Measurements from ENCODE around the gene CAMK2G. TPM values are rescaled to one million over a fixed set of nuclear protein-coding genes. Genes with fewer than 3 reads are reported as not detected.
"Not testable (repeated sequence)": the region's sequence is repeated elsewhere in the genome, so short reads cannot be mapped to it uniquely, and the experiment has no call there.

Gene CAMK2G
- total RNA-seq, 2 experiments from 2014 or later = 29.1 to 34.8 TPM

DNA sequence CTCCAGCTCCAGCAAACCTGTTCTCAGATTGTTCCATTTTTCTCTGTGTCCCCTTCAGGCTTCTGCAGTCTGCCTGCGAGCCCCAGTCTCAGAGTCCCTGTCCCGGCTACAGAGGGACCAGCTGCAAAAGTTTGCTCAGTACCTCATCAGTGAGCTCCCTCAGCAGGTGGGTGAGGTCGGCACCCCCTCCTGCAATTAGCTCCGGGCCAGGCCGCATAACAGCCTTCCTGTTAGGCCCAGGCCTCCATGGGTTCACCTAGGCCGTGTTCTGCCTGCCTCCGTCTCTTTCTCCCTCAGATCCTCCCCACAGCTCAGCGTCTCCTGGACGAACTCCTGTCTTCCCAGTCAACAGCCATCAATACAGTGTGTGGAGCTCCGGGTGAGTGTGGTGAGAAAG is 84.7 kb downstream of the CAMK2G start:
- Histone ChIP-seq H3K4me2 (ENCODE audit: low read length) (no peak overlapping the region), H4K20me1 (ENCODE audit: insufficient read depth, low read length) (no peaks in the 10 kb centered on the region), H3K9me3 (ENCODE audit: low read length) (no peaks in the 10 kb centered on the region), H3K79me2 (ENCODE audit: insufficient read depth, low read depth, low read length) (peaks cover 16% of the 10 kb centered on the region; the same call in 1 of the 2 replicates), H3K9me2 (ENCODE audit: insufficient read depth, low read length) (no peaks in the 10 kb centered on the region), H3K27ac (ENCODE audit: low read depth, low read length, poor library complexity, severe bottlenecking) (no peak overlapping the region), H2AFZ (ENCODE audit: low read length) (no peak overlapping the region), H3K36me3 (ENCODE audit: insufficient read depth, low read length) (peaks cover 46% of the 10 kb centered on the region; the same call in 1 of the 2 replicates), H3K4me1 (ENCODE audit: insufficient read depth, low read length, poor library complexity, severe bottlenecking) (peaks cover 10% of the 10 kb centered on the region), H3K4me3 (ENCODE audit: low read depth, low read length, poor library complexity, severe bottlenecking) (no peak overlapping the region)
- intact Hi-C loops (cut with micrococcal nuclease; ENCODE audit: unreplicated experiment) = no loop called here
- ChIA-PET POLR2A (no interaction called here), CTCF (ENCODE audit: unreplicated experiment) (no interaction called here)
- TF ChIP-seq EZH2phosphoT487 (IDR thresholded peaks at IDR 0.05; ENCODE audit: borderline replicate concordance, low read depth, low read length) = no peak
- TF ChIP-seq, protein P1, sequence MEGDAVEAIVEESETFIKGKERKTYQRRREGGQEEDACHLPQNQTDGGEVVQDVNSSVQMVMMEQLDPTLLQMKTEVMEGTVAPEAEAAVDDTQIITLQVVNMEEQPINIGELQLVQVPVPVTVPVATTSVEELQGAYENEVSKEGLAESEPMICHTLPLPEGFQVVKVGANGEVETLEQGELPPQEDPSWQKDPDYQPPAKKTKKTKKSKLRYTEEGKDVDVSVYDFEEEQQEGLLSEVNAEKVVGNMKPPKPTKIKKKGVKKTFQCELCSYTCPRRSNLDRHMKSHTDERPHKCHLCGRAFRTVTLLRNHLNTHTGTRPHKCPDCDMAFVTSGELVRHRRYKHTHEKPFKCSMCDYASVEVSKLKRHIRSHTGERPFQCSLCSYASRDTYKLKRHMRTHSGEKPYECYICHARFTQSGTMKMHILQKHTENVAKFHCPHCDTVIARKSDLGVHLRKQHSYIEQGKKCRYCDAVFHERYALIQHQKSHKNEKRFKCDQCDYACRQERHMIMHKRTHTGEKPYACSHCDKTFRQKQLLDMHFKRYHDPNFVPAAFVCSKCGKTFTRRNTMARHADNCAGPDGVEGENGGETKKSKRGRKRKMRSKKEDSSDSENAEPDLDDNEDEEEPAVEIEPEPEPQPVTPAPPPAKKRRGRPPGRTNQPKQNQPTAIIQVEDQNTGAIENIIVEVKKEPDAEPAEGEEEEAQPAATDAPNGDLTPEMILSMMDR (conservative IDR thresholded peaks at IDR 0.05; ENCODE audit: low read length) = no peak
- DNase-seq (ENCODE audit: low spot score) = no peak
- BruUV-seq (replicated peaks) = no TSS peak

- Histone ChIP-seq H3K36me3 (ENCODE audit: insufficient read depth, low read length) (peaks cover 40% of the 10 kb centered on the region; the same call in 1 of the 2 replicates), H4K20me1 (ENCODE audit: insufficient read depth, low read length) (no peaks in the 10 kb centered on the region)
Observed at GRCh38 chr10:73788864-73789658, 85.3 kb downstream of the CAMK2G start.

DNA sequence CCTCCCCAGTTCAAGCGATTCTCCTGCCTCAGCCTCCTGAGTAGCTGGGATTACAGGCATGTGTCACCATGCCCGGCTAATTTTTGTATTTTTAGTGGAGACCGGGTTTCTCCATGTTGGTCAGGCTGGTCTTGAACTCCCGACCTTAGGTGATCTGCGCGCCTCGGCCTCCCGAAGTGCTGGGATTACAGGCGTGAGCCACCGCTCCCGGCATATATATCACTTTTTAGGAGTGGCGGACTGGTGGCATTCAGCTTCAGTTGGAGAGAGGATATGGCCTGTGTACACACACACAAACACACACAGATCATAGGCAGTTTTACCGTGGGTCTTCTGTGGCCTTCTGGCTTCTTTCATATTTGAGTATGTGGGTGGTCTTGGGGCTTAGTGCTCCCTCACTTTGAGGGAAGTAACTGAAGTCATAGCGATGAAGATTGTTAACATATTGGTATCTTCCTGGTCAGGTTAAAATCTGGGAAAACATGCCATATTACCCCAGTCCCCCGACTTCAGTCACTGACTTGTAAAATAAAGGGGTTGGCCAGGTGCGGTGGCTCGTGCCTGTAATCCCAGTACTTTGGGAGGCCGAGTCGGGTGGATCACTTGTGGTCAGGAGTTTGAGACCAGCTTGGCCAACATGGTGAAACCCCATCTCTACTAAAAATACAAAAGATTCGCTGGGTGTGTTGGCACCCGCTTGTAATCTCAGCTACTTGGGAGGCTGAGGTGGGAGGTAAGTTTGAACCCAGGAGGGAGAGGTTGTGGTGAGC is 87.1 kb downstream of the CAMK2G start:
- Histone ChIP-seq H3K4me1 (ENCODE audit: insufficient read depth, low read length, poor library complexity, severe bottlenecking) (peaks cover 23% of the 10 kb centered on the region), H4K20me1 (ENCODE audit: insufficient read depth, low read length) (peaks cover 12% of the 10 kb centered on the region; the same call in 1 of the 2 replicates), H3K4me2 (ENCODE audit: low read length) (peak overlapping the region; percentile 89; the same call in 1 of the 2 replicates), H3K79me2 (ENCODE audit: insufficient read depth, low read depth, low read length) (peaks cover 40% of the 10 kb centered on the region), H3K36me3 (ENCODE audit: insufficient read depth, low read length) (peaks cover 25% of the 10 kb centered on the region; the same call in 1 of the 2 replicates)
- H3K27ac ChIP-seq (ENCODE audit: low read depth, low read length, poor library complexity, severe bottlenecking); H2AFZ ChIP-seq (ENCODE audit: low read length); BruUV-seq (replicated peaks); DNase-seq (ENCODE audit: low spot score); intact Hi-C loops (cut with micrococcal nuclease; ENCODE audit: unreplicated experiment); H3K4me3 ChIP-seq (ENCODE audit: low read depth, low read length, poor library complexity, severe bottlenecking); H3K9me2 ChIP-seq (ENCODE audit: insufficient read depth, low read length); H3K9me3 ChIP-seq (ENCODE audit: low read length): not testable (repeated sequence)
- POLR2A ChIA-PET = interaction anchor here (0.6 to 2.1 kb wide), 5 partner anchors 7 to 23 kb away, joined by 3 to 14 read pairs (median 5); no protein-coding TSS in a partner anchor
- CTCF ChIA-PET (ENCODE audit: unreplicated experiment) = interaction anchor here (1.3 kb wide), 1 partner anchor 15 kb away, joined by 5 read pairs; a partner anchor contains a TSS

More at GRCh38 chr10:73788864-73789658, 85.3 kb downstream of the CAMK2G start:
- no TSS peak for BruUV-seq (replicated peaks)
- Histone ChIP-seq H3K9me2 (ENCODE audit: insufficient read depth, low read length) (no peaks in the 10 kb centered on the region), H3K27ac (ENCODE audit: low read depth, low read length, poor library complexity, severe bottlenecking) (no peak overlapping the region), H3K4me3 (ENCODE audit: low read depth, low read length, poor library complexity, severe bottlenecking) (no peak overlapping the region), H3K79me2 (ENCODE audit: insufficient read depth, low read depth, low read length) (peaks cover 21% of the 10 kb centered on the region; the same call in 1 of the 2 replicates), H3K4me2 (ENCODE audit: low read length) (no peak overlapping the region), H2AFZ (ENCODE audit: low read length) (no peak overlapping the region), H3K4me1 (ENCODE audit: insufficient read depth, low read length, poor library complexity, severe bottlenecking) (peaks cover 13% of the 10 kb centered on the region), H3K9me3 (ENCODE audit: low read length) (no peaks in the 10 kb centered on the region)
- intact Hi-C loops (cut with micrococcal nuclease; ENCODE audit: unreplicated experiment) = no loop called here
- no peak for TF ChIP-seq EZH2phosphoT487 (IDR thresholded peaks at IDR 0.05; ENCODE audit: borderline replicate concordance, low read depth, low read length)
- TF ChIP-seq, protein P1 (conservative IDR thresholded peaks at IDR 0.05; ENCODE audit: low read length) = no peak
- DNase-seq (ENCODE audit: low spot score) = no peak
- POLR2A ChIA-PET = interaction anchor here (0.6 kb wide), 1 partner anchor 474 kb away, joined by 3 read pairs; no protein-coding TSS in a partner anchor
- CTCF ChIA-PET (ENCODE audit: unreplicated experiment) = no interaction called here
